Measurements from ENCODE around the gene NRAS. TPM values are rescaled to one million over a fixed set of nuclear protein-coding genes. Genes with fewer than 3 reads are reported as not detected.
A peak's percentile ranks its signal among the peaks of the same experiment; 100 is the strongest.
"Not testable (repeated sequence)": the region's sequence is repeated elsewhere in the genome, so short reads cannot be mapped to it uniquely, and the experiment has no call there.

NRAS gene
- total RNA-seq, 1 donor from 2014 or later = 12.8 TPM

DNA sequence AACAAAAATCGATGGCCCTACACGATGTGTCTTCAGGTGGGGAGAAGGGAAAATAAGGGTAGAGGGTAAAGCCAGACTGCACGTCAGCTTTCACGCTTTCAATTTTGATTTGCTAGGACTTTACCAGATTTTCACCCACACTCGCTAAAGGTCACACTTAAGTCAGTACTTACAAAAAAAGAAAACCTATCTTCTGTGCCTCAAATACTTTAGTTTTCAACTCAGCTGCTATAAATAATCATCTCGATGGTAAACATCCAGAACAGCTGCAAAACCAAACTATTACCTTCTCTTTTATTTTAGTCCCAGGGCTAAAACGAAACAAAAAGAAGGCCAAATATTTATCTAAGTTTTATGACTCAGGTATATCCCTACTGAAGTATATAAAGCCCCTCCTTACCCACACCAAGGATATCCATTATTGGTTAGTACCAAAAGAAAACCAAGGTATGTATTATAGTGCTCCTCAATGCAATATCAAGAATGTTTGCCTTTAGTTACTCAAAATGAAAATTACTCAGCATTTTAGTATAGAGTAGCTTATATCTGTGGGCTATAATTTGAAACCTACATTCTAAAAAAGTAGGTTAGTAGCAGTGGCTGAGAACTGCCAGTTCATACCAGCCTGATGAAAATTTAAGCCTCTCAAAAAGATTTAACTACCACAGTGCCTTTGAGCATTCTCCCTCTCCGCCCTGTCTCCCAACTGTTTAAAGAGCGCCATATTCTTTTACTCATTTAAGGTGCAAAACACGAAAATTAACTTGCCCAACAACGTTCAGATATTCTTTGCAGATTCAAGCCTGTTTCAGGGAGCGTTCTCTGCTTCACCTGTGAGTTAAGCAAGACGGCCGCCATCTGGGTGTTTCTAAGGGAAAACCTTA lies 39.7 kb upstream of the NRAS start:
- Histone ChIP-seq H3K4me1 (peaks cover 58% of the 10 kb centered on the region), H3K27ac (peak overlapping the region; percentile 100), H3K27me3 (no peaks in the 10 kb centered on the region), H3K9me3 (no peaks in the 10 kb centered on the region), H3K36me3 (no peaks in the 10 kb centered on the region), H3K4me3 (peak overlapping the region; percentile 91 to 99)
- intact Hi-C loops (cut with DNase I) = no loop called here
- no peak for TF ChIP-seq POLR2A (IDR thresholded peaks at IDR 0.05)
- TF ChIP-seq, protein P1, sequence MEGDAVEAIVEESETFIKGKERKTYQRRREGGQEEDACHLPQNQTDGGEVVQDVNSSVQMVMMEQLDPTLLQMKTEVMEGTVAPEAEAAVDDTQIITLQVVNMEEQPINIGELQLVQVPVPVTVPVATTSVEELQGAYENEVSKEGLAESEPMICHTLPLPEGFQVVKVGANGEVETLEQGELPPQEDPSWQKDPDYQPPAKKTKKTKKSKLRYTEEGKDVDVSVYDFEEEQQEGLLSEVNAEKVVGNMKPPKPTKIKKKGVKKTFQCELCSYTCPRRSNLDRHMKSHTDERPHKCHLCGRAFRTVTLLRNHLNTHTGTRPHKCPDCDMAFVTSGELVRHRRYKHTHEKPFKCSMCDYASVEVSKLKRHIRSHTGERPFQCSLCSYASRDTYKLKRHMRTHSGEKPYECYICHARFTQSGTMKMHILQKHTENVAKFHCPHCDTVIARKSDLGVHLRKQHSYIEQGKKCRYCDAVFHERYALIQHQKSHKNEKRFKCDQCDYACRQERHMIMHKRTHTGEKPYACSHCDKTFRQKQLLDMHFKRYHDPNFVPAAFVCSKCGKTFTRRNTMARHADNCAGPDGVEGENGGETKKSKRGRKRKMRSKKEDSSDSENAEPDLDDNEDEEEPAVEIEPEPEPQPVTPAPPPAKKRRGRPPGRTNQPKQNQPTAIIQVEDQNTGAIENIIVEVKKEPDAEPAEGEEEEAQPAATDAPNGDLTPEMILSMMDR (IDR thresholded peaks at IDR 0.05) = no peak
- TF ChIP-seq POLR2AphosphoS5 (IDR thresholded peaks at IDR 0.05; ENCODE audit: insufficient read depth in 1 of 2, low read depth in 1 of 2) = no peak
- DNase-seq (ENCODE audit: extremely low spot score in 2 of 2) = no peak

DNA sequence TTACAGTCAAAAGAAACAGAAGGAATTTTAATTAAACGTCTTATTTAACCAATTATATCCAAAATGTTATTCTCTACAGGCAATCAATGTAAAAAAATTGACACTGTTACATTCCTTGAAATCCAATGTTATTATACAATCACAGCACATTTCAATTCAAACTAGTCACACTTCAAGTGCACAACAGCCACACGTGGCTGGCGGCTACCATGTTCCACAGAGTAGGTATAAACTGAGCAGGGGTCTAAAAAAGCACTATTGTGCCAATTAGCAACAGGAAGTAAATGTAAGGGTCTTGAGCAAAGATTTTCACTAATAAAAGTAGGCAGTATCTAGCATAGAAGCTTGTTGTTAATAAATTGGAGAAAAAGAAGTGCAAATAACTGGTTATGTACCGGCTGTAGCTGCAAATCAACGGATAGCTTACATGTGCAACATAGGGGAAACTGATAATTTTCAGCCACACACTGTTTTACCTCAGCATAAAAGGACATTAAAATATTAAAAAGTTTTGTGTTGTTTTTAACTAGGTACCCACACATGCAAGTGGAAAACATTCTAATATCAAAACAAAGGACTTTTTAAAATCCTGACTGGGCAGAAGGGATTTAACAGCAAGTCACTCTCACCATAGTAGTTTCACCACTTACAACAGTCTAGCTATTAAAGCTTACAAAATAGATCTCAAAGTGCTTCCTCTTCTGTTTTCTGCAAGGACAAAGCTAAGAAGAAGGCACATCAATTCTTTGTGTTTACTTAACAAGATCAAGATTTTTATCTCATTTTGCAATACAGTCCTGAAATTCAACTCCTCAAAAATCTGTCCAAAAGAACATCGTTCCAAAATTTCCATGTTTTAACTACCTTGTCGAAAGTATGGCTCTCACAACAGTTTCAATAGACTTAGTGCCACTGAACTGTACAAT lies 38.7 kb upstream of the NRAS start:
- H3K4me1 ChIP-seq = peaks cover 68% of the 10 kb centered on the region
- TF ChIP-seq, protein P1 (IDR thresholded peaks at IDR 0.05) = no peak
- TF ChIP-seq POLR2A (IDR thresholded peaks at IDR 0.05) (no peak), POLR2AphosphoS5 (IDR thresholded peaks at IDR 0.05; ENCODE audit: insufficient read depth in 1 of 2, low read depth in 1 of 2) (no peak)
- intact Hi-C loops (cut with DNase I) = no loop called here

GRCh38 chr1:114753702-114754101 lies 37.1 kb upstream of the NRAS start:
- peaks cover 81% of the 10 kb centered on the region for H3K4me1 ChIP-seq

More for the DNA sequence above, 38.7 kb upstream of the NRAS start:
- Histone ChIP-seq H3K36me3 (no peaks in the 10 kb centered on the region), H3K4me3 (no peak overlapping the region), H3K9me3 (no peaks in the 10 kb centered on the region), H3K27ac (no peak overlapping the region), H3K27me3 (no peaks in the 10 kb centered on the region)
- DNase-seq (ENCODE audit: extremely low spot score in 2 of 2) = no peak

DNA sequence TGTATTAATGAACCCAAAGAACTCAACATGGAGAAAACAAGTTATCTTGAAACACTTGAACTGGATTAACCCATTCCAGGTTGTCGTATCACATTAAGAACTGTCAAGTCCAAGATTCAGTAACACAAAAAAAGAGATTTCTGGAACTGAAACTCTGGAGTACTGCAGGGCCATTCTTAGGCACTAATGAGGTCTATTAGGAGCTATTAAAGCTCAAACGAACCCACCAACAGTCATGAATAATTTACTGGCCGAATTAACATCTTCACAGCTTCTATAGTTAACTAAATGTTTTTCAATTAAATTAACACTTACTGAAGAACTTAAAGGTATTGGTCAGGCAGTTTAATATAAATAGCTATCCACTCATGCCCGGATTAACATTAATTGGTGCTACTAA lies 36.6 kb upstream of the NRAS start:
- no peak for TF ChIP-seq POLR2A (IDR thresholded peaks at IDR 0.05)
- TF ChIP-seq POLR2AphosphoS5 (IDR thresholded peaks at IDR 0.05; ENCODE audit: insufficient read depth in 1 of 2, low read depth in 1 of 2) = no peak
- Histone ChIP-seq H3K4me3 (no peak overlapping the region), H3K36me3 (peaks cover 3 to 18% of the 10 kb centered on the region in 2 donors), H3K27ac (no peak overlapping the region), H3K27me3 (no peaks in the 10 kb centered on the region), H3K4me1 (peaks cover 81% of the 10 kb centered on the region), H3K9me3 (no peaks in the 10 kb centered on the region)
- intact Hi-C loops (cut with DNase I) = no loop called here
- no peak for DNase-seq (ENCODE audit: extremely low spot score in 2 of 2)

More at GRCh38 chr1:114753702-114754101, 37.1 kb upstream of the NRAS start:
- H3K36me3 ChIP-seq = peaks cover 3 to 12% of the 10 kb centered on the region in 2 donors
- DNase-seq (ENCODE audit: extremely low spot score in 2 of 2); H3K27ac ChIP-seq; H3K4me3 ChIP-seq; H3K9me3 ChIP-seq; H3K27me3 ChIP-seq; intact Hi-C loops (cut with DNase I): not testable (repeated sequence)

DNA sequence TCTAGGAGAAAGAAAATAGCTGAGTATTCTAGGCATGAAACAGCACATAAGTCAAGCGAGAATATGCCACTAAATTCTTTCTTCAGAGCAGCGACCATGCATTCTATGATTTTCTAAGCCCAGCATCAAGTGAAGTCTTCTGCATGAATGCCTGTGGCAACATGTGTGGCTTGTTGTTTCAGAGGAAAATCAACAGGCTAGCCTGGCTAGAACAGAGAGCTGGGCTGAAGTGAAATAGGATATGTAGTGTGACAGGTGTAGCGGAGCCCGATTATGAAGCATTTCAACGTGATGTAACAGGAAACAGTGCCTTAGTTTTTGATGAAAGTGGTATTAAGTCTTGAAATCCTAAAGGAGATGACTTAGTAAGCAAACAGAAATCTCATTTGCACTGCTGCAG lies 34.2 kb upstream of the NRAS start:
- intact Hi-C loops (cut with DNase I) = no loop called here
- H3K27me3 ChIP-seq = no peaks in the 10 kb centered on the region
- TF ChIP-seq POLR2A (IDR thresholded peaks at IDR 0.05) (no peak), POLR2AphosphoS5 (IDR thresholded peaks at IDR 0.05; ENCODE audit: insufficient read depth in 1 of 2, low read depth in 1 of 2) (no peak)
- TF ChIP-seq, protein P1 (IDR thresholded peaks at IDR 0.05) = no peak
- H3K36me3 ChIP-seq = peaks cover 3 to 41% of the 10 kb centered on the region in 2 donors
- H3K27ac ChIP-seq = no peak overlapping the region
- DNase-seq (ENCODE audit: extremely low spot score in 2 of 2) = no peak
- peaks cover 78% of the 10 kb centered on the region for H3K4me1 ChIP-seq
- no peak overlapping the region for H3K4me3 ChIP-seq
- H3K9me3 ChIP-seq = no peaks in the 10 kb centered on the region
